GM12892 (cell line): ENCODE results near the gene LILRB3.
A peak's percentile ranks its signal among the peaks of the same experiment; 100 is the strongest.
"Not testable (repeated sequence)": the region's sequence is repeated elsewhere in the genome, so short reads cannot be mapped to it uniquely, and the experiment has no call there.

Experiments
- DNase-seq: peaks from one replicate; pipeline ENCODE4 v3.0.0; 2011; ENCODE audit not compliant: insufficient read length
- FAIRE-seq: peaks from 2 replicates; lab custom pipeline; 2011; peaks lifted over from hg19 to GRCh38; lab: Jason Lieb, UNC
- POLR2A ChIP-seq: IDR thresholded peaks from 2 replicates; pipeline ENCODE4 v1.6.1; 2011; ENCODE audit warnings: low read depth, low read length, control low read depth
- POLR2AphosphoS5 ChIP-seq: IDR thresholded peaks from 2 replicates; pipeline ENCODE4 v1.6.1; 2011; ENCODE audit warnings: low read depth, low read length, control low read depth
- TAF1 ChIP-seq: IDR thresholded peaks from 2 replicates; pipeline ENCODE4 v1.6.1; 2011; ENCODE audit warnings: low read depth, mild to moderate bottlenecking, control low read depth, low read length, borderline replicate concordance

LILRB3 gene

GRCh38 chr19:54233941-54234340 lies 11.1 kb upstream of the LILRB3 start:
- FAIRE-seq (no peak), DNase-seq (no peak)
- TF ChIP-seq TAF1 (no peak), POLR2A (no peak), POLR2AphosphoS5 (no peak)

GRCh38 chr19:54231077-54231931 lies 8.5 kb upstream of the LILRB3 start:
- peak; percentile 92 for FAIRE-seq
- peak; percentile 70 for DNase-seq
- no peak for TF ChIP-seq TAF1
- no peak for TF ChIP-seq POLR2A
- TF ChIP-seq POLR2AphosphoS5, result no peak

- no peak for TF ChIP-seq TAF1
- TF ChIP-seq POLR2AphosphoS5, result no peak
- TF ChIP-seq POLR2A, result no peak
- DNase-seq (no peak), FAIRE-seq (no peak)
Measured at GRCh38 chr19:54230031-54230430, 7.2 kb upstream of the LILRB3 start.

- TF ChIP-seq POLR2AphosphoS5, result no peak
- no peak for TF ChIP-seq TAF1
- TF ChIP-seq POLR2A, result no peak
- DNase-seq, result no peak
- FAIRE-seq, result no peak
Measured at GRCh38 chr19:54229146-54229545, 6.3 kb upstream of the LILRB3 start.

GRCh38 chr19:54224619-54225018 lies 1.8 kb upstream of the LILRB3 start:
- not testable (repeated sequence) for DNase-seq, FAIRE-seq

- DNase-seq, FAIRE-seq: not testable (repeated sequence)
Measured at GRCh38 chr19:54223937-54224281, 1.1 kb upstream of the LILRB3 start.

- not testable (repeated sequence) for DNase-seq, FAIRE-seq
Measured at GRCh38 chr19:54223277-54223936, 600 bp upstream of the LILRB3 start.

GRCh38 chr19:54221947-54222346 lies 860 bp downstream of the LILRB3 start:
- DNase-seq, FAIRE-seq: not testable (repeated sequence)

- DNase-seq, FAIRE-seq: not testable (repeated sequence)
Measured at GRCh38 chr19:54219702-54220101, 3.1 kb downstream of the LILRB3 start.

GRCh38 chr19:54218960-54219661 lies 3.7 kb downstream of the LILRB3 start:
- no peak for TF ChIP-seq POLR2AphosphoS5
- TF ChIP-seq TAF1, result no peak
- TF ChIP-seq POLR2A, result no peak
- no peak for DNase-seq
- no peak for FAIRE-seq

GRCh38 chr19:54218259-54218658 lies 4.5 kb downstream of the LILRB3 start:
- FAIRE-seq (no peak), DNase-seq (no peak)
- no peak for TF ChIP-seq POLR2A
- no peak for TF ChIP-seq POLR2AphosphoS5
- TF ChIP-seq TAF1, result no peak

- not testable (repeated sequence) for FAIRE-seq, DNase-seq
Measured at GRCh38 chr19:54217517-54218247, 5.1 kb downstream of the LILRB3 start.
